Measurements from ENCODE around the gene TMPRSS13. TPM values are rescaled to one million over a fixed set of nuclear protein-coding genes. Genes with fewer than 3 reads are reported as not detected.

TMPRSS13 gene
- total RNA-seq, 4 donors from 2014 or later = 0.13 to 0.67 (median 0.31) TPM; not detected in 1

DNA sequence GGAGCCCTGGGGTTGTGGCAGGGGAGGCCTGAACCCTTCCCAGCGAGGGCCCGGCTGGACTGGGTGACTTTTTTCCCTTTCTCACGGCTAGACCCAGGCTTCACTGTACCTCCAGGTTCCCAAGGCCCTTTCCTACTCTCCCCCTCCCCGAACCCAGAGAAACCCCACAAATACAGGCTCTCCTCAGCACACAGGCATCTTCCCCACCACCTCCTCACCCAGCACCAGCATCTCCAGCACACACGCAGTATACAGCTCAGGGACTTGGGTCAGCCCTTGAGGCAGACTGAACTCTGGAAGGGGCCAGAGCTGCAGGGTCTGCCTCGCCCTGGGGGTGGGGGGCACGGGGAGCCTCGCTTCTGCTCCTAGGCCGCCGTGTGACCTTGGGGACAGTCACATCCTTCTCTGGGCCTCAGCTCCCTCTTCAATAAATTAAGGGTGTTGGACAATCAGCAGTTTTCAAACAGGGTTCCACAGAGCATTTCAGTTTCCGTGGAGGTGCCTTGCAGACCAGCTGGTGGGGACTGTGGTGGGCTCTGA lies 4.5 kb downstream of the TMPRSS13 start:
- Histone ChIP-seq H3K4me3 (no peak overlapping the region), H3K36me3 (no peaks in the 10 kb centered on the region), H3K4me1 (no peaks in the 10 kb centered on the region), H3K27ac (no peak overlapping the region), H3K27me3 (no peaks in the 10 kb centered on the region), H3K9me3 (no peaks in the 10 kb centered on the region)
- 85% methylated on average over 4 of the region's 11 CpGs; no CpG with 5 or more reads in 1 of the 2 donors for WGBS, 2 donors (ENCODE audit: low coverage in 1 of 2)
- ATAC-seq = no peak
- TF ChIP-seq CTCF (IDR thresholded peaks at IDR 0.05) (no peak), POLR2A (IDR thresholded peaks at IDR 0.05) (no peak), POLR2AphosphoS5 (IDR thresholded peaks at IDR 0.05) (no peak), EP300 (IDR thresholded peaks at IDR 0.05) (no peak)

DNA sequence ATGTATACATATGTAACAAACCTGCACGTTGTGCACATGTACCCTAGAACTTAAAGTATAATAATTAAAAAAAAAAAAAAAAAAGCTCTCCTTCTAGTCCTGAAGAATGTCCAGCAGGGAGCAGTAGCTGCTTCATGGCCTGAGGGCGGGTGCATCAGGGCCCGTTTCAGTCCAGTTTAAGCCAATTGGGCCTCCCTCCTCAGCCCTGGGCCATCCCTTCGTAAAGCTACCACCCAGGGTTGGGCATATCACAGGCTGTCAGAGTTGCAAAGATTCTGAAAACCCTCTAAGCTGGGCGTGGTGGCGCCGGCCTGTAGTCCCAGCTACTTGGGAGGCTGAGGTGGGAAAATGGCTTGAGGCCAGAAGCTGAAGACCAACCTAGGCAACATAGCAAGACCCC lies 5.4 kb downstream of the TMPRSS13 start:
- TF ChIP-seq POLR2AphosphoS5 (IDR thresholded peaks at IDR 0.05) (no peak), POLR2A (IDR thresholded peaks at IDR 0.05) (no peak), CTCF (IDR thresholded peaks at IDR 0.05) (no peak), EP300 (IDR thresholded peaks at IDR 0.05) (no peak)
- WGBS, 2 donors (ENCODE audit: low coverage in 1 of 2) = 43% methylated on average over 1 of the region's 7 CpGs; no CpG with 5 or more reads in 1 of the 2 donors
- no peak for ATAC-seq
- no peaks in the 10 kb centered on the region for H3K9me3 ChIP-seq
- H3K36me3 ChIP-seq = no peaks in the 10 kb centered on the region
- no peaks in the 10 kb centered on the region for H3K4me1 ChIP-seq
- H3K4me3 ChIP-seq = no peak overlapping the region
- no peak overlapping the region for H3K27ac ChIP-seq
- H3K27me3 ChIP-seq = no peaks in the 10 kb centered on the region

- H3K27ac ChIP-seq = no peak overlapping the region
- no peaks in the 10 kb centered on the region for H3K36me3 ChIP-seq
- no peaks in the 10 kb centered on the region for H3K27me3 ChIP-seq
- H3K4me1 ChIP-seq = no peaks in the 10 kb centered on the region
- no peak for TF ChIP-seq POLR2AphosphoS5 (IDR thresholded peaks at IDR 0.05)
- 80% methylated on average over 1 to 2 of the region's 4 CpGs for WGBS, 2 donors (ENCODE audit: low coverage in 1 of 2)
- no peak for ATAC-seq
- H3K9me3 ChIP-seq = no peaks in the 10 kb centered on the region
- H3K4me3 ChIP-seq = no peak overlapping the region
These were observed 5.9 kb downstream of the TMPRSS13 start for GRCh38 chr11:117923275-117923674.

DNA sequence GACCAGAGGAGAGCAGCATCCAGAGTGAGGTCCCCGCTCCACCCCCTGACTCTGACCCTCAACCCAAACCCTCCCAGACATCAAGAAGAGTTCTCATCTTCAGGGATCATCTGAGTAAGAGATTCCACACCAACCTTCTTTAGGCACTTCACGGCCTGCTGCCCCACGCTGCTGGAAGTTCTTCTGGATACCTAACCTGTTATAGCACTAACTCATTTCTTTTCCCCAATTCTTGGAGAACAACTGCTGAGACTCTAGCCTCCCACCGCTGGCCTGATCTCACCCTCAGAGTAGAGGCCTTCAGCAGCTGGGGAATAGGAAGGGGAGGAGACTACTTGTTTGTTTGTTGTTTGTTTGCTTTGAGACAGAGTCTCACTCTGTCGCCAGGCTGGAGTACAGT lies 7.3 kb downstream of the TMPRSS13 start:
- ATAC-seq = no peak
- no peak overlapping the region for H3K4me3 ChIP-seq
- TF ChIP-seq POLR2A (IDR thresholded peaks at IDR 0.05) (no peak), POLR2AphosphoS5 (IDR thresholded peaks at IDR 0.05) (no peak), CTCF (IDR thresholded peaks at IDR 0.05) (no peak), EP300 (IDR thresholded peaks at IDR 0.05) (no peak)
- H3K27me3 ChIP-seq = no peaks in the 10 kb centered on the region
- no peak overlapping the region for H3K27ac ChIP-seq
- no peaks in the 10 kb centered on the region for H3K36me3 ChIP-seq
- WGBS, 2 donors (ENCODE audit: low coverage in 1 of 2) = 92% methylated on average over 4 of the region's 5 CpGs
- H3K9me3 ChIP-seq = no peaks in the 10 kb centered on the region
- H3K4me1 ChIP-seq = no peaks in the 10 kb centered on the region

DNA sequence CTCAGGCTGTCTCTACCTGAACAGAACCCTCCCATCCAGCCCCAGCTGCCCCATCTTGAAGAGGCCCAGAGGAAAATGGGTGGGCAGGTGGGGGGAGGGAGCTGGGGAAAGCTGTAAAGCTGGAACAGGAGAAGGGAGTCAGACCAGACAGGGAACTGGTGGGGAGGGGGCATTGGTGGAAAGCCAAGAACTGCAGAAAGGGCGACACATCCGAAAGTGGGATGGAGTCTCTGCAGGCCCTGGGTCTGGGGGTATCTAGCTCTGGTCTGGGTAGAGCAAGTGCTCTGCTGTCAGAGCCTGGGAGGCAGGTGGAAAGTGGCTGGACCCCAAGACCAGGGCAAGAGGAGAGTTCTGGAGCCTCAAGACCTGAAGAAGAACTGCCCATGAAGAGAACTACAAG lies 7.7 kb downstream of the TMPRSS13 start:
- Histone ChIP-seq H3K4me3 (no peak overlapping the region), H3K27me3 (no peaks in the 10 kb centered on the region), H3K36me3 (no peaks in the 10 kb centered on the region), H3K27ac (no peak overlapping the region), H3K9me3 (no peaks in the 10 kb centered on the region), H3K4me1 (no peaks in the 10 kb centered on the region)
- 100% methylated on average over 2 of the region's 2 CpGs; no CpG with 5 or more reads in 1 of the 2 donors for WGBS, 2 donors (ENCODE audit: low coverage in 1 of 2)
- ATAC-seq = no peak
- TF ChIP-seq EP300 (IDR thresholded peaks at IDR 0.05) = no peak
- no peak for TF ChIP-seq CTCF (IDR thresholded peaks at IDR 0.05)
- TF ChIP-seq POLR2A (IDR thresholded peaks at IDR 0.05) = no peak
- no peak for TF ChIP-seq POLR2AphosphoS5 (IDR thresholded peaks at IDR 0.05)

Measured in gastroesophageal sphincter (tissue), 4 donors.